Keratinocyte (primary cell): Measurements from ENCODE around the gene GPC4. TPM values are rescaled to one million over a fixed set of nuclear protein-coding genes. Genes with fewer than 3 reads are reported as not detected.
"Not testable (repeated sequence)": the region's sequence is repeated elsewhere in the genome, so short reads cannot be mapped to it uniquely, and the experiment has no call there.

ENCODE experiments used
- DNase-seq: peaks from one replicate; pipeline ENCODE4 v3.0.0-alpha.2; 2011; ENCODE audit warnings: low read depth, missing footprints, low spot score
- FAIRE-seq: peaks from 2 replicates; lab custom pipeline; 2011; peaks lifted over from hg19 to GRCh38; lab: Jason Lieb, UNC
- H2AFZ ChIP-seq: 2 replicates; pipeline ENCODE4 v1.6.0; 2012; ENCODE audit warnings: low read length, control low read depth, inconsistent platforms; ENCODE audit not compliant: control insufficient read depth
- H3K27ac ChIP-seq: 2 replicates; pipeline ENCODE4 v1.5.1; 2011; ENCODE audit warnings: low read length; ENCODE audit not compliant: control insufficient read depth, insufficient read depth
- H3K27me3 ChIP-seq: 3 replicates; pipeline ENCODE4 v1.6.0; 2011; ENCODE audit warnings: low read length; ENCODE audit not compliant: control insufficient read depth, insufficient read depth; ENCODE audit errors: extremely low read depth
- H3K36me3 ChIP-seq, 2 experiments: 2 replicates in 1 of 2; 3 replicates in 1 of 2; pipeline ENCODE4 v1.5.1; 2011; ENCODE audit warnings: low read length in 2 of 2, mild to moderate bottlenecking in 1 of 2; ENCODE audit not compliant: control insufficient read depth in 2 of 2, insufficient read depth in 2 of 2; ENCODE audit errors: extremely low read depth in 1 of 2
- H3K4me1 ChIP-seq: 3 replicates; pipeline ENCODE4 v1.5.1; 2011; ENCODE audit warnings: low read length; ENCODE audit not compliant: control insufficient read depth, insufficient read depth; ENCODE audit errors: extremely low read depth
- H3K4me2 ChIP-seq: 3 replicates; pipeline ENCODE4 v1.6.0; 2011; ENCODE audit warnings: low read depth, low read length; ENCODE audit not compliant: control insufficient read depth, insufficient read depth; ENCODE audit errors: extremely low read depth
- H3K4me3 ChIP-seq, 3 experiments: fragments of 200-600 bp in 1 of 3; sonication (generic) in 1 of 3; 2 replicates in 2 of 3; 3 replicates in 1 of 3; pipeline ENCODE4 v1.5.1; 2011 to 2016; ENCODE audit warnings: low read length in 3 of 3, mild to moderate bottlenecking in 3 of 3, control low read depth in 2 of 3, inconsistent platforms in 1 of 3, low read depth in 1 of 3, mixed read lengths in 1 of 3, mixed run types in 1 of 3, moderate library complexity in 1 of 3; ENCODE audit not compliant: control insufficient read depth in 2 of 3, insufficient read depth in 2 of 3; ENCODE audit errors: extremely low read depth in 1 of 3
- H3K79me2 ChIP-seq: 2 replicates; pipeline ENCODE4 v1.6.0; 2012; ENCODE audit warnings: low read length; ENCODE audit not compliant: control insufficient read depth, insufficient read depth
- H3K9ac ChIP-seq: 3 replicates; pipeline ENCODE4 v1.6.0; 2011; ENCODE audit warnings: low read length; ENCODE audit not compliant: control insufficient read depth, insufficient read depth; ENCODE audit errors: extremely low read depth
- H3K9me1 ChIP-seq: 3 replicates; pipeline ENCODE4 v1.6.0; 2011; ENCODE audit warnings: low read length; ENCODE audit not compliant: control insufficient read depth, insufficient read depth; ENCODE audit errors: extremely low read depth
- H3K9me3 ChIP-seq: 2 replicates; pipeline ENCODE4 v1.5.1; 2012; ENCODE audit warnings: low read depth, low read length; ENCODE audit not compliant: control insufficient read depth
- H4K20me1 ChIP-seq: 3 replicates; pipeline ENCODE4 v1.6.0; 2011; ENCODE audit warnings: low read length; ENCODE audit not compliant: control insufficient read depth, insufficient read depth; ENCODE audit errors: extremely low read depth
- EZH2 ChIP-seq: IDR thresholded peaks from one replicate; pipeline ENCODE4 v1.6.1; 2012; ENCODE audit warnings: inconsistent platforms, mild to moderate bottlenecking, low read length, moderate library complexity
- dilution Hi-C: fragments of 300-500 bp; cut with MboI; formaldehyde crosslinking; loops from one replicate; pipeline ENCODE4 v1.7.0; 2020; ENCODE audit warnings: low sequenced_read_pairs; ENCODE audit not compliant: extremely low pct_ligation_motif_present
- polyA plus RNA-seq, 5 experiments: library from polyadenylated mRNA; depleted of rRNA in 3 of 5; stranded (reverse) in 3 of 5; stranded (forward) in 1 of 5; unstranded in 1 of 5; fragments of >200 nt; gene quantifications; 1 replicate in 1 of 5; 2 replicates in 3 of 5; 3 replicates in 1 of 5; pipeline versions ENCODE4 v1.2.1 to v1.2.3, GENCODE V29; 2011 to 2012; ENCODE audit warnings: missing spikeins in 2 of 5, low read depth in 1 of 5, low replicate concordance in 1 of 5
- TF ChIP-seq, protein P1 (sequence below), 3 experiments: IDR thresholded peaks in 1 of 3; conservative IDR thresholded peaks in 1 of 3; optimal IDR thresholded peaks in 1 of 3; 2 replicates in 2 of 3; 3 replicates in 1 of 3; pipeline versions ENCODE3 to v1.5.1; 2011; ENCODE audit warnings: low read length in 3 of 3, mild to moderate bottlenecking in 3 of 3, moderate library complexity in 2 of 3, control low read depth in 1 of 3, inconsistent platforms in 1 of 3; ENCODE audit not compliant: insufficient read depth in 2 of 3; ENCODE audit errors: extremely low read depth in 1 of 3

Gene GPC4
- polyA plus RNA-seq, 1 donor (not counting 4 experiments of a cell fraction or from before 2014, with no cell fraction given) = 0.76 TPM

DNA sequence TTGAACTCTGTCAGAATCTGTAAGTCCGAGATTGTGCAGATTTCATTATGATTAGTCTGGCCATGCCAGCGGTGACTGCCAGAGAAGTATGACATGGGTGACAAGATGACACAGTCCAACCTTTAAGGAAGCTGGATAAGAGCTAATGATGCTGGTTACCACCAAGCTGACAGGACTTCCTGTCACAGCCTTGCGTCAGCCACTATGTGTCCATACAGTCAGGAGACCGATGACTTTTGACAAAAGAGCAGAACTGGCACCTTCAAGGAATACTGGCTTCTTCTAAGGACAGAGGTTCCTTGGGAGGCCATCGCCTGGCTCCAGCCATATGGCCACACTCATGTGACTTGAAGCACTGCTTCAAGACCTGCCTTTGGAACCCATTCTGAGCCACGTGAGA is 129.9 kb downstream of the GPC4 start:
- Histone ChIP-seq H3K27me3 (no peaks in the 10 kb centered on the region), H3K4me2 (no peak overlapping the region), H4K20me1 (no peaks in the 10 kb centered on the region), H3K4me1 (no peaks in the 10 kb centered on the region), H3K79me2 (no peaks in the 10 kb centered on the region), H3K4me3 (no peak overlapping the region), H3K27ac (no peak overlapping the region), H3K9ac (no peak overlapping the region), H3K9me3 (no peaks in the 10 kb centered on the region), H3K9me1 (no peaks in the 10 kb centered on the region), H3K36me3 (no peaks in the 10 kb centered on the region), H2AFZ (no peak overlapping the region)
- TF ChIP-seq, protein P1, sequence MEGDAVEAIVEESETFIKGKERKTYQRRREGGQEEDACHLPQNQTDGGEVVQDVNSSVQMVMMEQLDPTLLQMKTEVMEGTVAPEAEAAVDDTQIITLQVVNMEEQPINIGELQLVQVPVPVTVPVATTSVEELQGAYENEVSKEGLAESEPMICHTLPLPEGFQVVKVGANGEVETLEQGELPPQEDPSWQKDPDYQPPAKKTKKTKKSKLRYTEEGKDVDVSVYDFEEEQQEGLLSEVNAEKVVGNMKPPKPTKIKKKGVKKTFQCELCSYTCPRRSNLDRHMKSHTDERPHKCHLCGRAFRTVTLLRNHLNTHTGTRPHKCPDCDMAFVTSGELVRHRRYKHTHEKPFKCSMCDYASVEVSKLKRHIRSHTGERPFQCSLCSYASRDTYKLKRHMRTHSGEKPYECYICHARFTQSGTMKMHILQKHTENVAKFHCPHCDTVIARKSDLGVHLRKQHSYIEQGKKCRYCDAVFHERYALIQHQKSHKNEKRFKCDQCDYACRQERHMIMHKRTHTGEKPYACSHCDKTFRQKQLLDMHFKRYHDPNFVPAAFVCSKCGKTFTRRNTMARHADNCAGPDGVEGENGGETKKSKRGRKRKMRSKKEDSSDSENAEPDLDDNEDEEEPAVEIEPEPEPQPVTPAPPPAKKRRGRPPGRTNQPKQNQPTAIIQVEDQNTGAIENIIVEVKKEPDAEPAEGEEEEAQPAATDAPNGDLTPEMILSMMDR (optimal IDR thresholded peaks at IDR 0.05 in 1 of 3, IDR thresholded peaks at IDR 0.05 in 1 of 3, conservative IDR thresholded peaks at IDR 0.05 in 1 of 3; ENCODE audit: extremely low read depth in 1 of 3, insufficient read depth in 2 of 3, low read length in 3 of 3) = no peak
- dilution Hi-C loops = no loop called here
- no peak for DNase-seq
- FAIRE-seq = no peak

DNA sequence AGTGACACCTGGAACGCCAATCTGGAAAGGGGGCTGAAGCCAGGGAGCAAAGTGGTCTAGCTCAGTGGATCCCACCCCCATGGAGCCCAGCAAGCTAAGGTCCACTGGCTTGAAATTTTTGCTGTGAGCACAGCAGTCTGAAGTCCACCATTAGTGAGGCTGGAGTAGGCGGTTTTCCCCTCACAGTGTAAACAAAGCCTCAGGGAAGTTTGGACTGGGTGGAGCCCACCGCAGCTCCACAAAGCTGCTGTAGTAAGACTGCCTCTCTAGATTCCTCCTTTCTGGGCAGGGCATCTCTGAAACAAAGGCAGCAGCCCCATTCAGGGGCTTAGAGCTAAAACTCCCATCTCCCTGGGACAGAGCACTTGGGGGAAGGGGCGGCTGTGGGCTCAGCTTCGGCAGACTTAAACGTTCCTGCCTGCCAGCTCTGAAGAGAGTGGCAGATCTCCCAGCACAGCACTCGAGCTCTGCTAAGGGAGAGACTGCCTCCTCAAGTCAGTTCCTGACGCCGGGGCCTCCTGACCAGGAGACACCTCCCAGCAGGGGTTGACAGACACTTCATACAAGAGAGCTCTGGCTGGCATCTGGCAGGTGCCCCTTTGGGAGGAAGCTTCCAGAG is 136.1 kb downstream of the GPC4 start:
- H3K27me3 ChIP-seq, H4K20me1 ChIP-seq, H3K27ac ChIP-seq, H3K36me3 ChIP-seq, dilution Hi-C loops, H3K4me3 ChIP-seq, H3K9ac ChIP-seq, H3K79me2 ChIP-seq, H3K4me1 ChIP-seq, H3K4me2 ChIP-seq, H3K9me3 ChIP-seq, H2AFZ ChIP-seq, H3K9me1 ChIP-seq, DNase-seq, FAIRE-seq: not testable (repeated sequence)

DNA sequence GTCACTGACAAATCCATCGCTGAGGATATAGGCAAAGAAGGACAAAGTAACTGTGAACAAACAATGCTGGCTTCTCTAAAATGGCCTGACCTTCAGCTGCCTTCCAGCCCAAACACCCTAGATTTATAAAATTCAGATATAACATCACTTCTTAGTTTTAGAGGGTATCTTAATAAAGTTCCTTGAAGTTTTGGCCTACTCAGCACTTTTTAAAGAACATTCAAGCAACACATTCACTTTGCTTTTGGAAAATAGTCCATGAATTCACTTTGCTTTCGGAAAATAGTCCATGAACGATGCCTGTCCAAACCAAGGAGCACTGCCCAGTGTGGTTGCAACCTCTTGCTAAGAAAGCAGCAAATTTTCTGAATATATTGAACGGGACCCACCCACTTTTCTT is 142.1 kb downstream of the GPC4 start:
- Histone ChIP-seq H3K9me1 (no peaks in the 10 kb centered on the region), H2AFZ (no peak overlapping the region), H3K36me3 (no peaks in the 10 kb centered on the region), H4K20me1 (no peaks in the 10 kb centered on the region), H3K27ac (no peak overlapping the region), H3K27me3 (no peaks in the 10 kb centered on the region), H3K9ac (no peak overlapping the region), H3K4me1 (no peaks in the 10 kb centered on the region), H3K4me3 (no peak overlapping the region), H3K79me2 (no peaks in the 10 kb centered on the region), H3K9me3 (no peaks in the 10 kb centered on the region), H3K4me2 (no peak overlapping the region)
- no peak for FAIRE-seq
- dilution Hi-C loops = no loop called here
- TF ChIP-seq, protein P1 (optimal IDR thresholded peaks at IDR 0.05 in 1 of 3, IDR thresholded peaks at IDR 0.05 in 1 of 3, conservative IDR thresholded peaks at IDR 0.05 in 1 of 3; ENCODE audit: extremely low read depth in 1 of 3, insufficient read depth in 2 of 3, low read length in 3 of 3) = no peak
- TF ChIP-seq EZH2 = no peak
- no peak for DNase-seq
